Upper lobe of left lung (tissue), 4 donors: ENCODE data around the gene SLC25A26.

ENCODE experiments used
- CTCF ChIP-seq, 6 experiments: fragments of 450-650 bp in 4 of 6; fragments of 200-600 bp in 2 of 6; sonication (generic) in 2 of 6; IDR thresholded peaks; one replicate each; pipeline ENCODE4 v1.5.1; 2016 to 2019; ENCODE audit warnings: antibody characterized with exemption in 6 of 6
- POLR2A ChIP-seq, 4 donors: fragments of 450-650 bp; IDR thresholded peaks; one replicate each; pipeline ENCODE4 v1.5.1; 2016 to 2017; ENCODE audit warnings: antibody characterized with exemption in 4 of 4, mild to moderate bottlenecking in 2 of 4

GRCh38 chr3:66265649-66266048, 44.8 kb downstream of the SLC25A26 start:
- TF ChIP-seq CTCF (IDR thresholded peaks at IDR 0.05) (no peak), POLR2A (IDR thresholded peaks at IDR 0.05) (no peak)
